Lung (tissue), 12 donors: ENCODE measurements around the gene IQGAP2. TPM values are rescaled to one million over a fixed set of nuclear protein-coding genes. Genes with fewer than 3 reads are reported as not detected.

Source experiments
- ATAC-seq: fragments of 200-7000 bp; cut with Tn5 transposase; one replicate; pipeline ENCODE4 v1.9.1; 2020; ENCODE audit warnings: moderate number of reproducible peaks; ENCODE audit not compliant: insufficient read depth, low FRiP score
- DNase-seq, 3 donors: peaks; one replicate each; pipeline ENCODE4 v3.0.0-alpha.2; 2013 to 2017
- H3K27ac ChIP-seq, 2 donors: one replicate each; pipeline ENCODE4 v1.5.1; 2013; ENCODE audit warnings: mild to moderate bottlenecking in 2 of 2, moderate library complexity in 2 of 2, control low read depth in 1 of 2, inconsistent platforms in 1 of 2, low read depth in 1 of 2, low read length in 1 of 2
- H3K27me3 ChIP-seq, 3 donors: one replicate each; pipeline ENCODE4 v1.5.1; 2013; ENCODE audit warnings: low read length in 2 of 3; ENCODE audit not compliant: control insufficient read depth in 3 of 3, insufficient read depth in 3 of 3
- H3K36me3 ChIP-seq, 4 donors: one replicate each; pipeline ENCODE4 v1.5.1; 2013; ENCODE audit warnings: low read length in 4 of 4, mild to moderate bottlenecking in 1 of 4, moderate library complexity in 1 of 4; ENCODE audit not compliant: control insufficient read depth in 4 of 4, insufficient read depth in 4 of 4
- H3K4me1 ChIP-seq, 5 donors: one replicate each; pipeline ENCODE4 v1.5.1; 2013; ENCODE audit warnings: low read length in 5 of 5, mild to moderate bottlenecking in 2 of 5, moderate library complexity in 1 of 5; ENCODE audit not compliant: control insufficient read depth in 5 of 5, insufficient read depth in 5 of 5
- H3K4me3 ChIP-seq: one replicate; pipeline ENCODE4 v1.5.1; 2013; ENCODE audit warnings: mild to moderate bottlenecking, control low read depth, moderate library complexity
- H3K9ac ChIP-seq, 2 donors: one replicate each; pipeline ENCODE4 v1.5.1; 2013; ENCODE audit warnings: low read length in 2 of 2, control low read depth in 1 of 2; ENCODE audit not compliant: insufficient read depth in 1 of 2
- H3K9me3 ChIP-seq, 4 donors: one replicate each; pipeline ENCODE4 v1.5.1; 2013; ENCODE audit warnings: low read length in 3 of 4, mild to moderate bottlenecking in 1 of 4, moderate library complexity in 1 of 4; ENCODE audit not compliant: control insufficient read depth in 4 of 4, insufficient read depth in 3 of 4
- WGBS, 2 donors: extraction: QIAGEN DNeasy Blood & Tissue Kit; methylation state at CpG; one replicate each; pipeline ENCODE4 v1.1.7; 2013; 5-methylcytosine and 5-hydroxymethylcytosine counted together
- polyA plus RNA-seq, 2 donors: library from polyadenylated mRNA; stranded (reverse); fragments of 200-250 nt; gene quantifications; one replicate each; pipeline ENCODE4 v1.2.1, GENCODE V29; 2013
- total RNA-seq, 2 donors: library from RNA; depleted of rRNA in 1 of 2; stranded (reverse); fragments of >200 nt in 1 of 2; gene quantifications; one replicate each; pipeline ENCODE4 v1.2.1, GENCODE V29; 2014 to 2021
- TF ChIP-seq, protein P1 (sequence below): IDR thresholded peaks from 2 replicates; pipeline ENCODE4 v1.5.1; 2012; ENCODE audit warnings: mild to moderate bottlenecking; ENCODE audit errors: control extremely low read depth, extremely low read depth
- donor health status: control.
- donor health status: control.
- donor health status: Bipolar disorder and iron deficiency.
- donor health status: healthy.
- donor health status: DM: yes; HTN: yes; CAD: no.

Gene IQGAP2
- total and polyA plus RNA-seq, 4 donors: 6.0 to 33.6 (median 13.7) TPM

DNA sequence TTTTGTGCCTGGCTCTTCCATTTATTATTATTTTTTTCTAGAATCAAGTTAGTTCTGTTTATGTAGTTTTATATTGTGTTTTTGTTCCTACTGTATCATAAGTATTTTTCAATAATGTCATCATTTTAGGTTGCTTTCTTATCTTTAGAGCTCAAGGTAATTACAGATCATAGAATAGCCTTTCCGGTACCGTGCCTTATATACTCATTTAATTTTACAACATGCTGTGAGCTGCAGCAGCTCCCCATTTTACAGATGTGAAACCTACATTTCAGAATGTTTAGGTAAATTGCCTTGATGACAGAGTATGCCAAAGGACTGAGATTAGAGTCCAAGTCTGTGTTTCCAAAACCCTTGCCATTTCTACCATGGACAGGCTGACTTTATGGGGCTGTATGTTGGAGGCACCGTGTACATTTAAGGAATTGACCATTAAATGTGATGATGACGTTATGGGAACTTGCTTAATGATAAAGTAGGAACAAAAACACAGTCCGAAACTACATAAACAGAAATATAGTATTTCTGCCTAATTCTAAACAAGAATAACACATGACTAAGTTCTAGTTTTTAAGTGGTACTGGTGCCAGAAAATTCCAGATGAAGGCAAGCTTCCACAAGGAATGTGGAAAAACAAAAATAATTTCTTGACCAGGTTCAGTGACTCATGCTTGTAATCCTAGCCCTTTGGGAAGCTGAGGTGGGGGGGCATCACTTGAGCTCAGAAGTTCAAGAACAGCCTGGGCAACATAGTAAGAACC, 97.7 kb downstream of the IQGAP2 start:
- ATAC-seq (no peak), DNase-seq (peak in 2 of 3 donors; percentile 26 to 51)
- Histone ChIP-seq H3K9ac (no peak overlapping the region), H3K4me3 (no peak overlapping the region), H3K36me3 (no peaks in the 10 kb centered on the region), H3K9me3 (no peaks in the 10 kb centered on the region), H3K4me1 (peaks cover 0 to 2% (median 0%) of the 10 kb centered on the region in 5 donors), H3K27me3 (no peaks in the 10 kb centered on the region), H3K27ac (no peak overlapping the region)
- 74 to 76% methylated on average over 5 of the region's 5 CpGs for WGBS, 2 donors
- TF ChIP-seq, protein P1, sequence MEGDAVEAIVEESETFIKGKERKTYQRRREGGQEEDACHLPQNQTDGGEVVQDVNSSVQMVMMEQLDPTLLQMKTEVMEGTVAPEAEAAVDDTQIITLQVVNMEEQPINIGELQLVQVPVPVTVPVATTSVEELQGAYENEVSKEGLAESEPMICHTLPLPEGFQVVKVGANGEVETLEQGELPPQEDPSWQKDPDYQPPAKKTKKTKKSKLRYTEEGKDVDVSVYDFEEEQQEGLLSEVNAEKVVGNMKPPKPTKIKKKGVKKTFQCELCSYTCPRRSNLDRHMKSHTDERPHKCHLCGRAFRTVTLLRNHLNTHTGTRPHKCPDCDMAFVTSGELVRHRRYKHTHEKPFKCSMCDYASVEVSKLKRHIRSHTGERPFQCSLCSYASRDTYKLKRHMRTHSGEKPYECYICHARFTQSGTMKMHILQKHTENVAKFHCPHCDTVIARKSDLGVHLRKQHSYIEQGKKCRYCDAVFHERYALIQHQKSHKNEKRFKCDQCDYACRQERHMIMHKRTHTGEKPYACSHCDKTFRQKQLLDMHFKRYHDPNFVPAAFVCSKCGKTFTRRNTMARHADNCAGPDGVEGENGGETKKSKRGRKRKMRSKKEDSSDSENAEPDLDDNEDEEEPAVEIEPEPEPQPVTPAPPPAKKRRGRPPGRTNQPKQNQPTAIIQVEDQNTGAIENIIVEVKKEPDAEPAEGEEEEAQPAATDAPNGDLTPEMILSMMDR: no peak

DNA sequence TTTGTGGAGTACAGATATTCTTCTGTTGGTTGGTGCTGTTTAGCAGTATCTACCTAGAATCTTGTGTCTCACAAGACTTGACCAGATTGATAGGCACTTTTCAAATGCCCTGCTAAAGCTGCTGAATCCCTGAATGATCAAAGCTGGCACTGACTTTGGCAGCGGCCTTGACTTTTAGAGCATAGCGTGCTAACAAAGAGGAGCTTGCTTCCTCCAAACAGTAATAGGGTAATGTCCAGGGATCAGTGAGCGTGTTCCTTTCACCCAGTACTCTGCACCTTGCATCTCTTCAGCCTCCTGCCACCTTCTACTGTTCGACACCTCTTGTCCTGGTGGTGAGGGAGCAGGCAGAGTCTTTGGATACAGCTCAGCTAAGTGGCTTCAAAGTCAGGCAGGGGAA, 100.8 kb downstream of the IQGAP2 start:
- 98% methylated on average over 4 of the region's 4 CpGs for WGBS, 2 donors
- Histone ChIP-seq H3K9ac (no peak overlapping the region), H3K9me3 (no peaks in the 10 kb centered on the region), H3K4me3 (no peak overlapping the region), H3K36me3 (no peaks in the 10 kb centered on the region), H3K27me3 (no peaks in the 10 kb centered on the region), H3K27ac (no peak overlapping the region), H3K4me1 (peaks cover 0 to 2% (median 0%) of the 10 kb centered on the region in 5 donors)
- DNase-seq (no peak), ATAC-seq (no peak)
- TF ChIP-seq, protein P1: no peak

GRCh38 chr5:76504901-76505564, 101.9 kb downstream of the IQGAP2 start:
- H3K9ac ChIP-seq: no peak overlapping the region
- no peaks in the 10 kb centered on the region for H3K9me3 ChIP-seq
- TF ChIP-seq, protein P1: no peak
- H3K27ac ChIP-seq: no peak overlapping the region
- peaks cover 0 to 2% (median 0%) of the 10 kb centered on the region in 5 donors for H3K4me1 ChIP-seq
- DNase-seq: no peak
- no peak for ATAC-seq
- 74 to 85% methylated on average over 4 of the region's 4 CpGs for WGBS, 2 donors
- H3K27me3 ChIP-seq: no peaks in the 10 kb centered on the region
- no peak overlapping the region for H3K4me3 ChIP-seq
- no peaks in the 10 kb centered on the region for H3K36me3 ChIP-seq
